IPS-18a (cell line): ENCODE measurements around the gene TPT1.

ENCODE experiments used
- H3K27ac ChIP-seq: one replicate; pipeline ENCODE4 v1.5.1; 2013; ENCODE audit warnings: low read length
- H3K27me3 ChIP-seq: one replicate; pipeline ENCODE4 v1.6.1; 2013; ENCODE audit warnings: mild to moderate bottlenecking, low read length; ENCODE audit not compliant: control insufficient read depth, insufficient read depth
- H3K36me3 ChIP-seq: one replicate; pipeline ENCODE4 v1.6.1; 2013; ENCODE audit warnings: low read depth, low read length; ENCODE audit not compliant: control insufficient read depth
- H3K4me1 ChIP-seq: one replicate; pipeline ENCODE4 v1.6.1; 2013; ENCODE audit warnings: low read depth, low read length; ENCODE audit not compliant: control insufficient read depth
- H3K4me3 ChIP-seq: one replicate; pipeline ENCODE4 v1.5.1; 2013; ENCODE audit warnings: low read length
- H3K9ac ChIP-seq: one replicate; pipeline ENCODE4 v1.6.1; 2013; ENCODE audit warnings: mild to moderate bottlenecking, low read length, moderate library complexity
- H3K9me3 ChIP-seq: one replicate; pipeline ENCODE4 v1.6.1; 2013; ENCODE audit warnings: low read depth, low read length; ENCODE audit not compliant: control insufficient read depth

TPT1 gene

DNA sequence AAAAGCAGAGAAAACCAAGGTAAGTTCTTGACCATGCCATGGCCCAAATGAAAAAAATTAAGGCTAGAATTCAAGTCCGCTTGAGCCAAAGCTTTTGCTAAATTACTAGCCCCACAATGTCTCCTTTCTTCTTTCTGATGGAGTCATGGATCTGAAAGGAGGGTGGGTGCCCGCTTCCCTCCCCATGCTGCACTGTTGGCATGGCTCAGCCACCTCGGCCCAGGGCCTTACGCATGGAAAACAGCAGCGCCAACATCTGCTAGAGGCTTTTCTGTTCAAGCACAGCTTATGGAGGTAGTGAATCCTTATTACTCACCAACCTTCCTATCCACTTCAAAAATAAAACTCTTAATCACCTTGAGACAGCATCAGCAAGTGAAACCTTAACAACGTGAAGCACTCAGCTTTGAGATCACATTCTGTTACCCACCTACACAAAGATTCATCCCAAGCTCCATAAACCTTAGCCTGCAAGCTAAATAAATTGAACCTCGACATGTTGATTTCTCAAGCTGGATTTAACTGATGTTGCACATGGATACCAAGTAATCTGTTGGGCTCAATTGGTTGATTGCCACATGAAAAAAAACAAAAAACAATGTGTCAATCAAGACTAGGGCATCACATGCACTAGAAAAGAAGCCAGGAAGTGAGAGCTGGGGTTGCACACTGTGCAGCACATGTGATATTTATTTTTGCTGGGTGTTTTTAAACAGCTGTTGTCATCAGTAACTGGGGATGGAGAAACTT is 43.4 kb downstream of the TPT1 start:
- H3K9ac ChIP-seq = no peak overlapping the region
- H3K27ac ChIP-seq = no peak overlapping the region
- no peaks in the 10 kb centered on the region for H3K9me3 ChIP-seq
- H3K4me3 ChIP-seq = no peak overlapping the region
- H3K4me1 ChIP-seq = peaks cover 3% of the 10 kb centered on the region
- H3K27me3 ChIP-seq = no peaks in the 10 kb centered on the region
- H3K36me3 ChIP-seq = no peaks in the 10 kb centered on the region

DNA sequence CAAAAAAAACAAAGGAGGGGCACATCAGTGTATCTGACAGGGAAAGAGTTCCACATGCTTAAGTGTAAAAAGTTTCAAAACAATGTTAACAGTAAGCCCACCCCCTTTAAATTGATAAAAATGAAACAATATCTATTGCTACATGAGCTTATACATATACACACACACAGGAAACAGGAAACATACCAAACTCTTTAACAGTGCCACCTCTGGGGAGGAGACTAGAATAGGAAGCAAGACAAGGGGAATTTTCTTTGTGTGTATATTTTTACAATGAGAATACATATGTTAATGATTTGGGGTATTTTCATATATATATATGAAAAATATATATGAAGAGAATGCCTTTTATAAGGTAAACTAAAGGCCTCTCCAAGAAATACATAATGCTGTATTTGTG is 44.7 kb downstream of the TPT1 start:
- Histone ChIP-seq H3K9me3 (no peaks in the 10 kb centered on the region), H3K4me1 (no peaks in the 10 kb centered on the region), H3K4me3 (no peak overlapping the region), H3K36me3 (no peaks in the 10 kb centered on the region), H3K27me3 (no peaks in the 10 kb centered on the region), H3K27ac (no peak overlapping the region), H3K9ac (no peak overlapping the region)

DNA sequence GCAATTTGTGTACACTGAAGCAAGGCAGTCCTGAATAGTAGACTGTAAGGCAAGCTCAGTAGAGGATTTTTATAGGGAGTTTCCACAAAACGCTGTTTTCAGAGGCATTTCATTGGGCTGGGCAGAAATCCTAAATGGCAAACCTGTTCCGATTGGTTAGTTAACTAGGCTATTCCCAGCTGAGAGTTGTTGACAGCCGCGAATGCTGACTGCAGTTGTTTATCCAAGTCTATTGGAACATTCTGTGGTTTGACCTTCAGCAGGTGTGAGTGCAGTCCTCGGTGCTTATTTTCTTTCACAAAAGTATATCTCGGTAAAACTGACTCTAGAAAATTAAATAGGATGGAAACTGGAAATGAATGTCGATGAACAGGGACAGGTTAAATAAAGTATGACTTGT is 45.4 kb downstream of the TPT1 start:
- H3K27ac ChIP-seq = no peak overlapping the region

DNA sequence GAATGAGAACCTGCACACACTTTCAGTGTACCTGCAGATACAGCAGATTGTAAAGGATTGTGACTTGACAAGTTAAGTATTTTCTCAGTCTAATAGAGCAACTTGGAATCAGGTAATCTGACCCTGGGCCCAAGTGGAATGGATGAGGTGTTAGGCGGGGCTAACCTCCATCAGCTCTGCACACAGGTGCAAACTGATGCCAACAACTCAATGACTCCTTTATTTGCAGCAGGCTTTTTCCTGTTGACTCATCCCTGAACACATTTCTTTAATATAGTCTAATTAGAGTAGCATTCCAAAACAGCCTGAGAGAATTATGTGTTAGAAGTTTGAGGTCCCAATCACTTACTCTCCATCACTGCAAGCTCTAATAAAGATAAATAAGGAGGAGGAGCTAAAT is 48.8 kb downstream of the TPT1 start:
- no peaks in the 10 kb centered on the region for H3K9me3 ChIP-seq
- no peak overlapping the region for H3K27ac ChIP-seq
- no peaks in the 10 kb centered on the region for H3K36me3 ChIP-seq

More for the DNA sequence above, 45.4 kb downstream of the TPT1 start:
- no peaks in the 10 kb centered on the region for H3K27me3 ChIP-seq
- H3K4me3 ChIP-seq = no peak overlapping the region
- no peaks in the 10 kb centered on the region for H3K4me1 ChIP-seq
- H3K36me3 ChIP-seq = no peaks in the 10 kb centered on the region
- no peak overlapping the region for H3K9ac ChIP-seq
- H3K9me3 ChIP-seq = no peaks in the 10 kb centered on the region

DNA sequence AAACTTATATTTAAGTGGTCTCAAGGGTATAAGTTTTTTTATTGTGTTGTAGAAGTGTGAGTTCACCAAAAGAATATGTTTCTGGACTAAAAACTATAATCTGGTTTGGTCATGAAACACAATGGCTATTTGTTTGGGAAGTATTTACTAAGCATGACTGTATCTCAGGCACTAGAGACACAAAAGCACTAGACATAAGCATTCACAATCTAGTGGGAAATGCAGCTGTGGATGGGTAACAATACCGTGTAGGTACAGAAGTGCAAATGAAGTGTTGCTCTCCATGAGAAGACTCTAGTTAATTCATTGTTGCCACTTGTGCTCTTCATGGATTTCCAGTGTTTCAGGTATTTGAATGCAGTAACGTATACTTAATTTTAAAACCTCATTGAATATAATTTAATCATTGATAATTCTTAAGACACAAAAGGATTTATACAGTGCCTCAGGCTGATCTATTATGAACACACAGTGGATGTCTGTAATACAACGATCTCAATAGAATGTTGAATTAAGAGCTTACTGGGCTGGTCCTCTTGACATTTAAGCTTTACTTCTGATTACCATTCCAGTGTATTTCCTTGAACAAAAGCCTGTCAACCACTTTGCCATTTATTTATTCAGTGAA is 50.9 kb downstream of the TPT1 start:
- Histone ChIP-seq H3K27ac (no peak overlapping the region), H3K4me1 (no peaks in the 10 kb centered on the region), H3K9me3 (no peaks in the 10 kb centered on the region), H3K36me3 (no peaks in the 10 kb centered on the region), H3K4me3 (no peak overlapping the region), H3K9ac (no peak overlapping the region), H3K27me3 (no peaks in the 10 kb centered on the region)

More for the DNA sequence above, 48.8 kb downstream of the TPT1 start:
- H3K4me1 ChIP-seq = no peaks in the 10 kb centered on the region
- no peak overlapping the region for H3K9ac ChIP-seq
- H3K27me3 ChIP-seq = no peaks in the 10 kb centered on the region
- no peak overlapping the region for H3K4me3 ChIP-seq
